T-cell (primary cell): ENCODE data around the gene LAMA3. TPM values are rescaled to one million over a fixed set of nuclear protein-coding genes. Genes with fewer than 3 reads are reported as not detected.

Experiments
- ATAC-seq, 4 experiments: fragments of 200-7000 bp in 3 of 4; fragments of 150-1000 bp in 1 of 4; cut with Tn5 transposase; replicated peaks in 1 of 4; 1 replicate in 3 of 4; 2 replicates in 1 of 4; pipeline ENCODE4 v1.10.0; 2021; ENCODE audit warnings: moderate library complexity in 3 of 4, mild to moderate bottlenecking in 2 of 4, moderate number of reproducible peaks in 1 of 4
- CTCF ChIA-PET, 2 donors: fragments of 300-600 bp; sonication (Branson Sonifier 250); formaldehyde crosslinking; loops; one replicate each; lab custom pipeline; 2022; ENCODE audit warnings: antibody characterized with exemption in 2 of 2; lab: Charles Lee
- POLR2A ChIA-PET, 2 donors: fragments of 300-600 bp; sonication (Branson Sonifier 250); formaldehyde crosslinking; loops; one replicate each; lab custom pipeline; 2022; ENCODE audit warnings: antibody characterized with exemption in 2 of 2; lab: Charles Lee
- DNase-seq, 35 experiments: peaks; one replicate each; pipeline versions ENCODE4 v3.0.0 to v3.0.0-alpha.2; 2013 to 2023
- H3K27ac ChIP-seq: one replicate; pipeline ENCODE4 v1.5.1; 2013; ENCODE audit warnings: low read length
- H3K27me3 ChIP-seq, 2 experiments: replicated peaks in 1 of 2; 1 replicate in 1 of 2; 2 replicates in 1 of 2; pipeline versions ENCODE4 v1.6.1 to v1.7.0; 2013; ENCODE audit warnings: low read length in 1 of 2, mixed read lengths in 1 of 2; ENCODE audit not compliant: control insufficient read depth in 2 of 2, insufficient read depth in 2 of 2; ENCODE audit errors: extremely low read depth in 1 of 2
- H3K36me3 ChIP-seq, 2 donors: 1 replicate in 1 of 2; 2 replicates in 1 of 2; pipeline versions ENCODE4 v1.6.1 to v1.7.0; 2013; ENCODE audit warnings: low read length in 1 of 2; ENCODE audit not compliant: control insufficient read depth in 2 of 2, insufficient read depth in 1 of 2; ENCODE audit errors: extremely low read depth in 1 of 2
- H3K4me1 ChIP-seq, 2 experiments: 1 replicate in 1 of 2; 2 replicates in 1 of 2; pipeline versions ENCODE4 v1.6.1 to v1.7.0; 2013; ENCODE audit warnings: low read length in 2 of 2, mixed read lengths in 1 of 2; ENCODE audit not compliant: insufficient read depth in 2 of 2, control insufficient read depth in 1 of 2; ENCODE audit errors: extremely low read depth in 1 of 2
- H3K4me3 ChIP-seq, 2 donors: 1 replicate in 1 of 2; 2 replicates in 1 of 2; pipeline versions ENCODE4 v1.5.1 to v1.7.0; 2013; ENCODE audit warnings: mild to moderate bottlenecking in 2 of 2, low read length in 1 of 2, moderate library complexity in 1 of 2; ENCODE audit not compliant: control insufficient read depth in 1 of 2; ENCODE audit errors: extremely low read depth in 1 of 2
- H3K9me3 ChIP-seq: 2 replicates; pipeline ENCODE4 v1.7.0; 2013
- H3K27ac Mint-ChIP-seq, 2 donors: one replicate each; pipeline ENCODE4 v1.8.0; 2020 to 2021; ENCODE audit warnings: mild to moderate bottlenecking in 2 of 2, mixed read lengths in 2 of 2
- H3K27me3 Mint-ChIP-seq, 2 donors: one replicate each; pipeline ENCODE4 v1.8.0; 2021 to 2022; ENCODE audit warnings: mixed read lengths in 2 of 2
- H3K36me3 Mint-ChIP-seq: one replicate; pipeline ENCODE4 v1.8.0; 2021; ENCODE audit warnings: mixed read lengths
- H3K4me1 Mint-ChIP-seq, 3 donors: one replicate each; pipeline ENCODE4 v1.8.0; 2020 to 2022; ENCODE audit warnings: mixed read lengths in 3 of 3, mild to moderate bottlenecking in 1 of 3
- H3K4me3 Mint-ChIP-seq, 3 donors: one replicate each; pipeline ENCODE4 v1.8.0; 2020 to 2022; ENCODE audit warnings: mild to moderate bottlenecking in 3 of 3, mixed read lengths in 3 of 3, moderate library complexity in 3 of 3
- H3K9me3 Mint-ChIP-seq, 3 donors: one replicate each; pipeline ENCODE4 v1.8.0; 2020 to 2022; ENCODE audit warnings: mixed read lengths in 3 of 3
- WGBS: methylation state at CpG from one replicate; pipeline ENCODE4 v1.1.5; 2013; ENCODE audit warnings: missing lambda C conversion rate; ENCODE audit not compliant: insufficient coverage; 5-methylcytosine and 5-hydroxymethylcytosine counted together
- total RNA-seq, 35 experiments: library from RNA in 6 of 35; stranded (reverse) in 6 of 35; fragments of 120-200 nt in 1 of 35; gene quantifications; one replicate each; pipeline versions ENCODE4 v1.2.1 to v1.2.4 and lab custom pipeline; 2013 to 2026

The LAMA3 gene
- total RNA-seq, 5 donors from 2014 or later (not counting 1 experiment from before 2014, with no cell fraction given) = 0.20 to 0.44 (median 0.26) TPM; not detected in 2

DNA sequence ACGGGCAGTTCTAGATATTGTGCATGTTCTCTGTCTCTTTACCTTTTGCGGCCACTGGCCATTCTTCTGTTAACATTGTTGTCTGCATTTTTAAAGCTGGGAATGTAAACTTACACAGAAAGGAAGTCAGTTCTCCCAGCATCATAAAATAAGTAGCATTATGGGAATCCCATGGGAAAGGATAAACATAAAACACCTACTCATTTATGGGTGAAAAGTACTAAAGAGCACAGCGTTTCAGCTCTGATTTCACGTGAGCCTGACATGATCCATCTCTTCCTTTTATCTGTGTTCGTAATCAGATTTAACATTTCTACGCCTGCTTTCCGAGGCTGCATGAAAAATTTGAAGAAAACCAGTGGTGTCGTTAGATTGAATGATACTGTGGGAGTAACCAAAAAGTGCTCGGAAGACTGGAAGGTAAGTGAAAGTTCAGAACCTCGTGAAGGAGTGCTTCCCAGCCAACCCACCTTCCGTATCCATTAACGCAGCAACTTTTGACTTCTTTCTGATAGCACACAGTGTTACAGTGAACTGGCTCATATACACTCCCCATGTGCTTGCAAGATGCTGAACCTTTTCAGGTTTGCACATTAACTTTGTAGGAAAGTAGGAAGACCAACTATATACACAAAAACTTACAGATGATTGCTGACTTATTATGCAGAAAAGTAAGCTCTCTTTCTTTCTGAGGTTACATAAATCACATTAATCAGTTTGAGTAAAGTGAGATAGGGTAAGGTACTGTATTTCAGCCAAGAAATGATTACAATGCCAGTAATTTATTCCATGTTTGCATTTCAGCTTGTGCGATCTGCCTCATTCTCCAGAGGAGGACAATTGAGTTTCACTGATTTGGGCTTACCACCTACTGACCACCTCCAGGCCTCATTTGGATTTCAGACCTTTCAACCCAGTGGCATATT is 238.8 kb downstream of the LAMA3 start:
- Mint-ChIP-seq H3K27ac (peak overlapping the region; percentile 64 to 94), H3K36me3 (no peaks in the 10 kb centered on the region), H3K9me3 (no peaks in the 10 kb centered on the region), H3K4me3 (peak overlapping the region in 1 of 3 donors; percentile 32), H3K27me3 (no peaks in the 10 kb centered on the region), H3K4me1 (peaks cover 25 to 32% (median 27%) of the 10 kb centered on the region in 3 donors)
- Histone ChIP-seq H3K4me1 (peaks cover 11 to 12% of the 10 kb centered on the region in 2 experiments), H3K36me3 (no peaks in the 10 kb centered on the region), H3K9me3 (no peaks in the 10 kb centered on the region), H3K4me3 (no peak overlapping the region), H3K27ac (no peak overlapping the region), H3K27me3 (no peaks in the 10 kb centered on the region)
- no peak for DNase-seq
- WGBS = 93% methylated on average over 2 of the region's 13 CpGs
- ChIA-PET CTCF (interaction anchor here in 1 of 2 donors (1.5 to 3.5 kb wide), 2 partner anchors 10 to 99 kb away, joined by 3 to 16 read pairs; no protein-coding TSS in a partner anchor), POLR2A (interaction anchor here in 1 of 2 donors (0.5 to 1.0 kb wide), 3 partner anchors 51 to 88 kb away, joined by 3 to 5 read pairs (median 3); no protein-coding TSS in a partner anchor)
- ATAC-seq = no peak

DNA sequence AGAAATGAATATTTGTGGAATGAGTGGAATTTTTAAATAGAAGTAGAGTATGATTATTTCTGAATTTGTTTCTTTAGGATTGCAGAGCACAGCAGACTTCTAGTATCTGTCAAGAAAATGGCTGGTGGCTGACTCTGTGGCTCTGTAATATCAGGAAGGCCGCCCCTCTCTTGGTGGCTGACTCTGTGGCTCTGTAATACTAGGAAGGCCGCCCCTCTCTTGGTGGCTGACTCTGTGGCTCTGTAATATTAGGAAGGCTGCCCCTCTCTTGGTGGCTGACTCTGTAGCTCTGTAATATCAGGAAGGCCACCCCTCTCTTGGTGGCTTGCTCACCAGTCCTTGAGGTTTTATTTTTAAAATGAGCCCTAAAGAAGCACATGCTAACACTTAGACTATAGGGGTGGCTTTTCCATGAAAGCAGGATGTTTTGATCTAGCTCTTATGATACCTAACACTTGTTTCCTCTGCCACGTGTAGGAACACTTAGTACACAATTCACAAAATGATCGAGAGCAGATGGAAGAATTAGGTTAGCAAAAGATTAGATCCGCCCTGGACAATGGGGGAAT is 240.2 kb downstream of the LAMA3 start:
- Histone ChIP-seq H3K27me3 (no peaks in the 10 kb centered on the region), H3K4me3 (no peak overlapping the region), H3K9me3 (no peaks in the 10 kb centered on the region), H3K36me3 (no peaks in the 10 kb centered on the region), H3K27ac (peak overlapping the region; percentile 70), H3K4me1 (peaks cover 13 to 14% of the 10 kb centered on the region in 2 experiments)
- ATAC-seq (peak; percentile 36 to 87 (median 85)), DNase-seq (no peak)
- 70% methylated on average over 2 of the region's 5 CpGs for whole genome bisulfite sequencing
- Mint-ChIP-seq H3K9me3 (no peaks in the 10 kb centered on the region), H3K4me3 (peak overlapping the region in 2 of 3 donors; percentile 10 to 41), H3K4me1 (peaks cover 33 to 40% (median 35%) of the 10 kb centered on the region in 3 donors), H3K27me3 (no peaks in the 10 kb centered on the region), H3K27ac (peak overlapping the region; percentile 89 to 94), H3K36me3 (no peaks in the 10 kb centered on the region)
- POLR2A ChIA-PET = interaction anchor here in 1 of 2 donors (0.5 kb wide), 1 partner anchor 804 kb away, joined by 3 read pairs; no protein-coding TSS in a partner anchor
- CTCF ChIA-PET = interaction anchor here in 1 of 2 donors (1.1 to 3.5 kb wide), 2 partner anchors 11 to 20 kb away, joined by 4 to 16 read pairs; no protein-coding TSS in a partner anchor

- no CpG with 5 or more reads among the region's 1 CpG for WGBS
- ATAC-seq (peak in 1 of 4 experiments; percentile 5), DNase-seq (no peak)
- peaks cover 38 to 46% (median 40%) of the 10 kb centered on the region in 3 donors for H3K4me1 Mint-ChIP-seq
- no peaks in the 10 kb centered on the region for H3K27me3 Mint-ChIP-seq
- Histone ChIP-seq H3K27ac (peak overlapping the region; percentile 70), H3K4me3 (no peak overlapping the region), H3K27me3 (no peaks in the 10 kb centered on the region), H3K9me3 (no peaks in the 10 kb centered on the region), H3K36me3 (no peaks in the 10 kb centered on the region), H3K4me1 (peaks cover 16 to 20% of the 10 kb centered on the region in 2 experiments)
- H3K9me3 Mint-ChIP-seq = no peaks in the 10 kb centered on the region
- peak overlapping the region; percentile 89 to 94 for H3K27ac Mint-ChIP-seq
- H3K4me3 Mint-ChIP-seq = peak overlapping the region in 1 of 3 donors; percentile 41
- no peaks in the 10 kb centered on the region for H3K36me3 Mint-ChIP-seq
- CTCF ChIA-PET = interaction anchor here in 1 of 2 donors (1.1 kb wide), 1 partner anchor 20 kb away, joined by 4 read pairs; no protein-coding TSS in a partner anchor
- POLR2A ChIA-PET = no interaction called here
Measured at GRCh38 chr18:23930002-23930401, 240.7 kb downstream of the LAMA3 start.

GRCh38 chr18:23932385-23933067 is 243.3 kb downstream of the LAMA3 start:
- ATAC-seq = no peak
- WGBS = 100% methylated on average over 6 of the region's 8 CpGs
- Mint-ChIP-seq H3K4me1 (peaks cover 60 to 66% (median 64%) of the 10 kb centered on the region in 3 donors), H3K4me3 (no peak overlapping the region), H3K27me3 (no peaks in the 10 kb centered on the region), H3K36me3 (no peaks in the 10 kb centered on the region), H3K27ac (no peak overlapping the region), H3K9me3 (no peaks in the 10 kb centered on the region)
- CTCF ChIA-PET = no interaction called here
- Histone ChIP-seq H3K4me1 (peaks cover 36 to 38% of the 10 kb centered on the region in 2 experiments), H3K36me3 (no peaks in the 10 kb centered on the region), H3K27me3 (no peaks in the 10 kb centered on the region), H3K9me3 (no peaks in the 10 kb centered on the region), H3K27ac (no peak overlapping the region), H3K4me3 (no peak overlapping the region)
- POLR2A ChIA-PET = no interaction called here
- no peak for DNase-seq

DNA sequence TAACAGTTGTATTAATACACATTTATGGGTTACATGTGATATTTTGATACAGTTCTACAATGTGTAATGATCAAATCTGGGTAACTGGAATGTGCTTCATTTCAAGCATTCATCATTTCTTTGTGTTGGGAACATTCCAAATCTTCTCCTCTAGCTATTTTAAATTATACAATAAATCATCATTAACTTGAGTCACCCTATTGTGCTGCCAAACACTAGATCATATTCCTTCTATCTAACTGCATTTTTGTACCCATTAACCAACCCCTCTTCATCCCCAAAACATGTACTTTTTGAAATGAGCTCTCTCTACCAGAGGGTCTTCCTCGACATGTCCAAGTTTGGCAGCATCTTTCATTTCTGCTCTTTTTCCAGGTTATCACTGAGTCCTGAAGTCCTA is 244.2 kb downstream of the LAMA3 start:
- peaks cover 44 to 45% of the 10 kb centered on the region in 2 experiments for H3K4me1 ChIP-seq
- no peaks in the 10 kb centered on the region for H3K36me3 ChIP-seq
- no peaks in the 10 kb centered on the region for H3K27me3 ChIP-seq
- ChIA-PET POLR2A (no interaction called here), CTCF (interaction anchor here in 1 of 2 donors (1.5 kb wide), 1 partner anchor 15 kb away, joined by 6 read pairs; no protein-coding TSS in a partner anchor)
- H3K36me3 Mint-ChIP-seq = no peaks in the 10 kb centered on the region
- ATAC-seq (no peak), DNase-seq (no peak)
- no peak overlapping the region for H3K4me3 ChIP-seq
- H3K9me3 ChIP-seq = no peaks in the 10 kb centered on the region
- no peak overlapping the region for H3K27ac ChIP-seq
- H3K9me3 Mint-ChIP-seq = no peaks in the 10 kb centered on the region
- H3K27me3 Mint-ChIP-seq = no peaks in the 10 kb centered on the region
- H3K4me3 Mint-ChIP-seq = no peak overlapping the region
- peak overlapping the region in 1 of 2 donors; percentile 17 for H3K27ac Mint-ChIP-seq
- peaks cover 64 to 68% (median 67%) of the 10 kb centered on the region in 3 donors for H3K4me1 Mint-ChIP-seq
- WGBS = 92% methylated on average over 1 of the region's 1 CpG
